Urothelium cell line (cell line): ENCODE data around the gene PRKX.
"Not testable (repeated sequence)": the region's sequence is repeated elsewhere in the genome, so short reads cannot be mapped to it uniquely, and the experiment has no call there.

Experiments
- DNase-seq: peaks from one replicate; pipeline ENCODE4 v3.0.0; 2011; ENCODE audit warnings: low spot score, mixed read lengths
- FAIRE-seq: peaks from 2 replicates; lab custom pipeline; 2011; peaks lifted over from hg19 to GRCh38; lab: Jason Lieb, UNC

PRKX gene

DNA sequence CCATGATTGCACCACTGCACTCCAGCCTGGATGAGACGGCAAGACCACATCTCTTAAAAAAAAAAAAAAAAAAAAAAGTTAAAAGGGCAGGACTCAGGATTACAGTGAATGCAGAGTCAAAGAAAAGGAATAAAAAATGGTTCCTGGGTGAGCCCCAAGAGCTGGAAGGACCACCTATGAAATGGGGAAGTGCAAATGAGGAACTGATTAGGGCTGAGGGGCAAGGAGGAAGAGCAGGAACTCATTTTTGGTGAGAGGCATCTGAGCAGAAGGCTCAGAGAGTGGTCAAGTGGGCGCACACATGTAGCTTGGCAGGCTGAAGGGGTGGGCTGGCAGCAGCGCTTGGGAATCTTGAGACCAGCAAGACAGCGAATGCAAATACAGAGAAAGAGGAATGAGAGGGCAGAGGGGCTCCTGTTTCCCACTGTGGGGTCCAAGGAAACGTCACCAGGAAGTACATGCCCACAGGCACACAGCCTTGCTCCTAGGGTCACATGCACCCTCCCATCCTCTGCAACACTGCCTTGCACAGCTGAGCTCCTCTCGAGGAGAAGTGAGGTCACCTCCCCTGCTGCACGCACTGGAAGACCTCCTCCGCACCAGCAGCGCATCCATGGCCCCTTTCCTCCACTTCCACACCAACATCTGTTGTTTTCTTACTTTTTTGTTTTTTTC, 49.7 kb downstream of the PRKX start:
- not testable (repeated sequence) for DNase-seq, FAIRE-seq

DNA sequence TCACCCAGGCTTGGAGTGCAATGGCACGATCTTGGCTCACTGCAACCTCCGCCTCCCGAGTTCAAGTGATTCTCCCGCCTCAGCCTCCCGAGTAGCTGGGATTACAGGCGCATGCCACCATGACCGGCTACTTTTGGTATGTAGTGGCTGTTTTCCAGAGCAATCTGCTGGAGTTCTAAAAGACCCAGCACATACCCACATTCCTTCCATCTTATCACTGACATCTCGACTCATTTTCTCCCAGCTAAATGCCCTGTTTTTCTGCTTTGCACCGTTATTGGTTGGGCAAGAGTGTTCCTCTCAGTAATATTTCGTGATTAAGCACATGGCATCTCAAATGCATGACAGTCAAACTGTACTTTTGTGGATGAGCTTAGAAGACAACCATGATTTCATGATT, 53.7 kb downstream of the PRKX start:
- FAIRE-seq (no peak), DNase-seq (no peak)

- FAIRE-seq: no peak
- DNase-seq: no peak
Observed at GRCh38 chrX:3655181-3655580, 58.3 kb downstream of the PRKX start.

DNA sequence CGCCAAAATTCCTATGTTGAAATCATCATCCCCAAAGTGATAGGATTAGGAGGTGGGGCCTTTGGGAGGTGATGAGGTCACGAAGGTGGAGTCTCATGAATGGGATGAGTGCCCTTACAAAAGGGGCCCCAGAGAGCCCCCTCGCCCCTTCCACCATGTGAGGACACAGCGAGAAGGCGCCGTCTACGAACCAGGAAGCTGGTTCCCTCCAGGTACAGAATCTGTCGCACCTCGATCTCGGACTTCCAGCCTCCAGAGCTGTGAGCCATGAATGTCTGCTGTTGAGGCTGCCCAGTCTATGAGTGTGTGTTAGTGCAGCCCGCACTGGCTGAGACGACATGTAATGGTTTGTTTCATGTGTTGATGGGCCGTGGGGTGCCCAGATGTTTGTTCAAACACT, 60.3 kb downstream of the PRKX start:
- no peak for DNase-seq
- no peak for FAIRE-seq

GRCh38 chrX:3651277-3651676, 62.2 kb downstream of the PRKX start:
- peak; percentile 1 for DNase-seq
- no peak for FAIRE-seq

DNA sequence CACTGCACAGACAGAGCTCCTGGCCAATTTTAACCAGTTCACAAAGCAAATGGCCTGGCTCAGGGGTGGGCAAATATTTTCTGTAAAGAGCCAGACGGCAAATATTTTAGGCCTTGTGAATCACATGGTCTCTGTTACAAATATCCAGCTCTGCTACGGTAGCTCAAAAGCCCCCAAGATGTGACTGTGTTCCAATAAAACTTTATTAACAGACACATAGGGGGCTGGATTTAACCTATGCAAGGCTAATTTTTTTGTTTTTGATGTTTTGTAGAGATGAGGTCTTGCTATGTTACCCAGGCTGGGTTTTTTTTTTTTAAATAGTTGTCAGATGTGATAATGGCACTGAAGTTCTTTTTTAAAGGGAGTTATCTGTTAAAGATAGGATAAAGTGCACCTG, 65.4 kb downstream of the PRKX start:
- DNase-seq (no peak), FAIRE-seq (no peak)

DNA sequence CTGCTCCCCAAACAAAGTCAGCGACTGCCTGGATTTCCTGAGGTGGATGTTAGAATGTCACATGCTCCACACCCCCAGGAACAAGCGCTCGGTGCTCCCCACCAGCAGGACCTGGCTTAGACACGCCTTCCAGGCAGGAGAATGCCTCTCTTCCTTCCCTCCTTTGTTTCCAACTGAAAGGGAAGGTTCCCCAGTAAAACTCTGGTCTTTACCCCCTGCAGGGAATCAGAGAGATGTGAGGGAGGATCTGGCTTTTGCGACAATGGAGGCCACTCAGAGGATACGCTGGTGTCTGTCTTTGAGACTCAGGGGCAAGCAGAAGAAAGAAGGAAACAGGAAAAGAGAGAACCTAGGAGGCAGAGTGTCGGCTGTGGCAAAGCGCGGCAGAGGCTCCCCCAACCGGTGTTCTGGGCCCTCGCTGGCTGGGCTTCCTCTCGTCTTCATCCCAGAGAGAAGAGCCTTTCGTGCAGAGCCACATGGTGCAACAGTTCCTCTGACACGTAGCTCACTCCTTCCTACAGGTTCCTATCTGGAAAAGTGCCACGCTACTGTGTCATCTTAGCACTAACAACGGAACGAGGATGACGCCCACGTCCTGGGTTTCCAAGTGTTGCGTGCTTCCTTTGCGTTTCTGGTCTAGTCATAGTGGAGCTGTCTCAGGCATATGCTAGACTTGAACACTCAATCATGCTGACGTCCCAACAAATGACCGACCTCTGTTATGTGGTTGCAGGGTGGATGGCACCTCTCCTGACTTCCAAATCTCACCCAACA, 73.4 kb downstream of the PRKX start:
- DNase-seq, FAIRE-seq: not testable (repeated sequence)

DNA sequence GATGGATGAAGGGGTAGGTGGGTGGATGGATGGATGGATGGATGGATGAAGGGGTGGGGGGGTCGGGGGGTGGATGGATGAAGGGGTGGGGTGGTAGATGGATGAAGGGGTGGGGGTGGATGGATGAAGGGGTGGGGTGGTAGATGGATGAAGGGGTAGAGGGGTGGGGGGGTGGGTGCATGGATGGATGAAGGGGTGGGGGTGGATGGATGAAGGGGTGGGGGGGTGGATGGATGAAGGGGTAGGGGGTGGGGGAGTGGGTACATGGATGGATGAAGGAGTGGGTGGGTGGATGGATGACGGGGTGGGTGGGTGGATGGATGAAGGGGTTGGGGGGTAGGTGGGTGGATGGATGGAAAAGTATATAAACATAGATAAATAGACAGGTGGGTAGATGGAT, 74.2 kb downstream of the PRKX start:
- DNase-seq (no peak), FAIRE-seq (no peak)

- FAIRE-seq (no peak), DNase-seq (peak; percentile 20)
Observed at GRCh38 chrX:3638280-3638873, 75.1 kb downstream of the PRKX start.

DNA sequence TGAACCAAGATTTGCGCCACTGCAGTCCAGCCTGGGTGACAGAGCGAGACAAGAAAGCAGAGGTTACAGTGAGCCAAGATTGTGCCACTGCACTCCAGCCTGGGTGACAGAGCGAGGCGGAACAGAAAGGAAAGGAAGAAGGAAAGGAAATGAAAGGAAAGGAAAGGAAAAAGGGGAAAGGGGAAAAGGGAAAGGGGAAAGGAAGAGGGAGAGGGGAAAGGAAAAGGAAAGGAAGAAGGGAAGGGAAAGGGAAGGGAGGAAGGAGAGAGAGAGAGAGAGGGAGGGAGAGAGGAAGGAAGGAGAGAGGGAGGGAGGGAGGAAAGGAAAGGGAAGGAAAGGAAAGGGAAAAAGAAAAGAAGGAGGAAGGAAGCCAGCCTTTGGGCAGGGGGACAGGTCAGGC, 76.6 kb downstream of the PRKX start:
- FAIRE-seq (no peak), DNase-seq (no peak)

GRCh38 chrX:3631196-3631595, 82.3 kb downstream of the PRKX start:
- DNase-seq: no peak
- no peak for FAIRE-seq

DNA sequence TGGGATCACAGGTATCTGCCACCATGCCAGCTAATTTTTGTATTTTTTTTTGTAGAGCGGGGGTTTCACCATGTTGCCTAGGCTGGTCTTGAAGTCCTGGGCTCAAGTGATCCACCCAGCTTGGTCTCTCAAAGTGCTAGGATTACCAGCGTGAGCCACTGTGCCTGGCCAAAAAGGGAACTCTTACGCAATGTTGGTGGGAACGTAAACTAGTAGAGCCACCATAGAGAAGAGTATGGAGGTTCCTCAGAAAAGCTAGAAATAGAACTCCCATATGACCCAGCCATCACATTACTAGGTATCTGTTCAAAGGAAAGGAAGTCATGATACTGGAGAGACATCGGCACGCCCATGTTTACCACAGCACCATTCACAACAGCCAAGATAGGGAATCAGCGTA, 85.9 kb downstream of the PRKX start:
- FAIRE-seq (no peak), DNase-seq (no peak)

DNA sequence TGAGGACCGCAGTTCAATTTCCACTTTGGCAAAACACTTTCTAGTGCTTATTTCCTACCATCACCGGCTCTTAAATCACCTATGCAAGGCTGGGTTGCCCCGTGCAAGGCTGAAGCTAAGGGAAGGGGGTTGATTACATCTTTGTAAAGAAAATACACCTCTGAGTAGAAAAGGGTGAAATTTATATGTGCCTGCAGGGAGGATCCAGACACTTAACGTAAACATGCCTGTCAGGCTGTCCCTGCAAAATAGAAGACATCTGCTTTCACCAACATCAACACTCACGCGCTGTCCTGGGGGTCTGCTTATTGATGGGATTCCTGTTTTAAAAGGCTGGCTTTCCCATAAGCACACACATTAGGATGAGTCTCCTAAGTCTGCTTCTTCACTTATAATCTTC, 92.0 kb downstream of the PRKX start:
- no peak for FAIRE-seq
- DNase-seq: no peak

DNA sequence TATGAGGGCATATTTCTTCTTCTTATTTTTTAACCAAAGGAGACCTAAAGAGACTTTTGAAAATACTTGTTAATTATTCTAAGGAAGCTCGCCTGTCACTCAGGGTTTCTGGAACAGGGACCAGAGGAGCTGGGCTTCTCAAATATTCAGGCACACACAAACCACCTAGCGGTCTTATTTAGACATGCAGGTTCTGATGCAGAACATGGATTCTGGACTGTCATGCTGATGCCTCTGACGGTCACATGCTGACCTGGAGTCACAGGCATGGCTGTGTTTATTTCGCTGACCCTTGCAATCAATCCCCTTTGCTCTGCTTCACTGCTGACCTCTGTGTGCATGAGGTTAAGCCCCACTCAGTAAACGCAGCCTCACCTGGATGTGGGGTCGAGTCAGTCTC, 101.7 kb downstream of the PRKX start:
- FAIRE-seq, DNase-seq: not testable (repeated sequence)

GRCh38 chrX:3609810-3610209, 103.6 kb downstream of the PRKX start:
- no peak for DNase-seq
- FAIRE-seq: no peak

- DNase-seq (no peak), FAIRE-seq (no peak)
Observed at GRCh38 chrX:3603026-3603661, 110.3 kb downstream of the PRKX start.

DNA sequence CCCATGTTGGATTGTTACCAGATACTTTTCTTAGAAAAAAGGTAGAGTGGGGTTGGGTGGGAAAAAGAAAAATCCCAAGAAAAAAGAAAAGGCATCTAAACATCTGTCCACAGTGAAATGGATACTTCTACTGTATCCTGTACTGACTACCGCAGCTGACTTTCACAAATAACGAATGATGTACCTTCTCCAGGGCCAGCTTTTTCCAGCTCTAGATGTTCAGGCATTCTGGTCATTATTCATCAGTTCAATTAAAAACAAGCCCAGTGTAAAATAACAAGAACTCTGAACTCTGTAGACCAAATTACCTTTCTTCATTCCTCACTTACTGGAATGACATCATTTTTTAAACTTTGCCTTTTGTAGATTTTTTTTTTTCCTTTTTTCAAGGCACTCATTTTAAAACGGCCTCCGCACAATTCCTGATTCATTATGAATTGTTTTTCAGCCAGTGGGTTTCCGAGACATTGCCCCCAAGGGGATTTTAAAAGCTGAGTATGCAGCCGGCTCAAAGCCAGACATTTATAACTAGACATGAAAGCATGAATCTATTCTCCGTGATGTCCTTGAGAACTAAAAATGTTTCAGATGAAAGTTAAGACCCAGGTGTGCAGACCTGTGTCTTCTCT, 113.5 kb downstream of the PRKX start:
- no peak for DNase-seq
- FAIRE-seq: no peak

- FAIRE-seq: no peak
- DNase-seq: no peak
Observed at GRCh38 chrX:3598709-3599108, 114.7 kb downstream of the PRKX start.

- no peak for DNase-seq
- FAIRE-seq: no peak
Observed at GRCh38 chrX:3598046-3598605, 115.3 kb downstream of the PRKX start.

DNA sequence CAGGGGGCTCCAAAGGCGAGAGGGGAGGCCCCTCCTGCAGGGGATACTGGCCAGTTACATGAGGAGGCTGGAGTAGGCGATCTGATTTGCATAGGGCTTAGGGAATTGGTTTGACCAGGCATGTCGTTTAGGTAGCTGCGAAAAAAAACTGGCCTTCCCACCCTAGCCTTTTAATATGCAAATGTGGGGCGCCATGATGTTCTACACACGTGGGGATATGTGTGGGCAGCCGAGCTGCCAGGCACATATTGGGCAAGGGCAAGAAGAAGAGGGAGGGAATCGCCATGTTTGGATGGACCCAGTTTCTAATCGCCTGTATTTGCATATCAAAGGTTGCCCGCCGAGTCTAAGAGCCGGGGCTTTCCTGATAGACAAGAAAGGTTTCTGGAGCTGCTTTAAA, 121.3 kb downstream of the PRKX start:
- DNase-seq: no peak
- FAIRE-seq: no peak

- no peak for FAIRE-seq
- no peak for DNase-seq
Observed at GRCh38 chrX:3589474-3589873, 124.0 kb downstream of the PRKX start.
